HEK293 (cell line): ENCODE results near the gene SURF1.
A peak's percentile ranks its signal among the peaks of the same experiment; 100 is the strongest.

Source experiments
- CTCF ChIA-PET: fragments of 350-600 bp; formaldehyde crosslinking; extraction: SDS; loops from one replicate; lab custom pipeline; 2021; ENCODE audit warnings: antibody characterized with exemption; lab: Yijun Ruan, JAX
- POLR2A ChIA-PET: fragments of 300-600 bp; formaldehyde crosslinking; extraction: SDS; loops from one replicate; lab custom pipeline; 2020; ENCODE audit warnings: antibody characterized with exemption, inconsistent platforms; lab: Yijun Ruan, JAX
- H3K27ac ChIP-seq: fragments of 200-500 bp; sonication (Bioruptor generic); 2 replicates; pipeline ENCODE4 v1.5.1; 2014; ENCODE audit warnings: low read depth, low read length, control low read depth, inconsistent platforms; ENCODE audit errors: extremely low read depth
- H3K36me3 ChIP-seq, 2 experiments: fragments of 200-500 bp in 1 of 2; sonication (Bioruptor generic) in 1 of 2; 1 replicate in 1 of 2; 2 replicates in 1 of 2; pipeline ENCODE4 v1.5.1; 2014 to 2017; ENCODE audit warnings: inconsistent platforms in 2 of 2, low read length in 2 of 2; ENCODE audit not compliant: control insufficient read depth in 2 of 2, insufficient read depth in 1 of 2
- H3K4me1 ChIP-seq: fragments of 200-500 bp; sonication (Bioruptor generic); 2 replicates; pipeline ENCODE4 v1.5.1; 2014; ENCODE audit warnings: mild to moderate bottlenecking, low read length, inconsistent platforms; ENCODE audit not compliant: control insufficient read depth, insufficient read depth
- H3K4me3 ChIP-seq: 2 replicates; pipeline ENCODE4 v1.5.1; 2011; ENCODE audit warnings: low read depth, mild to moderate bottlenecking, control low read depth, low read length, moderate library complexity
- H3K9me3 ChIP-seq: fragments of 200-500 bp; sonication (Bioruptor generic); 2 replicates; pipeline ENCODE4 v1.5.1; 2014; ENCODE audit warnings: low read depth, low read length, inconsistent platforms; ENCODE audit not compliant: control insufficient read depth, insufficient read depth
- BCL11A ChIP-seq: fragments of 450-650 bp; formaldehyde crosslinking; IDR thresholded peaks from 2 replicates; pipeline ENCODE4 v1.5.1; 2016; ENCODE audit warnings: low read depth, missing biosample characterization, missing genetic modification characterization
- GLIS1 ChIP-seq: fragments of 450-650 bp; formaldehyde crosslinking; IDR thresholded peaks from 2 replicates; pipeline ENCODE4 v1.5.1; 2016; ENCODE audit warnings: missing biosample characterization, missing genetic modification characterization
- GLIS2 ChIP-seq: fragments of 450-650 bp; formaldehyde crosslinking; IDR thresholded peaks from 2 replicates; pipeline ENCODE4 v1.5.1; 2016; ENCODE audit warnings: missing biosample characterization, missing genetic modification characterization
- KLF9 ChIP-seq: fragments of 450-650 bp; formaldehyde crosslinking; IDR thresholded peaks from 2 replicates; pipeline ENCODE4 v1.5.1; 2016; ENCODE audit warnings: missing biosample characterization, missing genetic modification characterization, low read depth
- MYNN ChIP-seq: fragments of 450-650 bp; formaldehyde crosslinking; IDR thresholded peaks from 2 replicates; pipeline ENCODE4 v1.5.1; 2016; ENCODE audit warnings: missing biosample characterization, missing genetic modification characterization, borderline replicate concordance
- PATZ1 ChIP-seq: fragments of 450-650 bp; formaldehyde crosslinking; IDR thresholded peaks from 2 replicates; pipeline ENCODE4 v1.5.1; 2016; ENCODE audit warnings: missing biosample characterization, missing genetic modification characterization
- SP2 ChIP-seq: fragments of 450-650 bp; formaldehyde crosslinking; IDR thresholded peaks from 2 replicates; pipeline ENCODE4 v1.5.1; 2016; ENCODE audit warnings: missing biosample characterization, missing genetic modification characterization
- SP3 ChIP-seq: fragments of 450-650 bp; formaldehyde crosslinking; IDR thresholded peaks from 2 replicates; pipeline ENCODE4 v1.5.1; 2016; ENCODE audit warnings: missing biosample characterization, missing genetic modification characterization
- YY2 ChIP-seq: fragments of 450-650 bp; formaldehyde crosslinking; IDR thresholded peaks from 2 replicates; pipeline ENCODE4 v1.5.1; 2016; ENCODE audit warnings: missing biosample characterization, missing genetic modification characterization
- ZBTB20 ChIP-seq: fragments of 450-650 bp; formaldehyde crosslinking; IDR thresholded peaks from 2 replicates; pipeline ENCODE4 v1.5.1; 2016; ENCODE audit warnings: missing biosample characterization, missing genetic modification characterization
- ZBTB26 ChIP-seq: fragments of 450-650 bp; formaldehyde crosslinking; optimal IDR thresholded peaks from 2 replicates; pipeline ENCODE3; 2016; ENCODE audit warnings: missing biosample characterization, mild to moderate bottlenecking, missing genetic modification characterization
- ZBTB44 ChIP-seq: fragments of 450-650 bp; IDR thresholded peaks from 2 replicates; pipeline ENCODE4 v1.5.1; 2018; ENCODE audit warnings: missing biosample characterization, mild to moderate bottlenecking, missing genetic modification characterization
- ZBTB6 ChIP-seq: fragments of 450-650 bp; formaldehyde crosslinking; IDR thresholded peaks from 2 replicates; pipeline ENCODE4 v1.5.1; 2017; ENCODE audit warnings: missing biosample characterization, missing genetic modification characterization
- ZBTB7A ChIP-seq: fragments of 450-650 bp; formaldehyde crosslinking; IDR thresholded peaks from 2 replicates; pipeline ENCODE4 v1.5.1; 2016; ENCODE audit warnings: low read depth, missing biosample characterization, missing genetic modification characterization
- ZFP3 ChIP-seq: fragments of 450-650 bp; formaldehyde crosslinking; IDR thresholded peaks from 2 replicates; pipeline ENCODE4 v1.5.1; 2016; ENCODE audit warnings: low read depth, missing biosample characterization, missing genetic modification characterization
- ZFP69B ChIP-seq: fragments of 450-650 bp; formaldehyde crosslinking; IDR thresholded peaks from 2 replicates; pipeline ENCODE4 v1.5.1; 2016; ENCODE audit warnings: missing biosample characterization, missing genetic modification characterization
- ZNF132 ChIP-seq: fragments of 450-650 bp; formaldehyde crosslinking; IDR thresholded peaks from 2 replicates; pipeline ENCODE4 v1.5.1; 2017; ENCODE audit warnings: missing biosample characterization, missing genetic modification characterization, borderline replicate concordance
- ZNF157 ChIP-seq: fragments of 450-650 bp; formaldehyde crosslinking; IDR thresholded peaks from 2 replicates; pipeline ENCODE4 v1.5.1; 2016; ENCODE audit warnings: missing biosample characterization, missing genetic modification characterization
- ZNF223 ChIP-seq: fragments of 450-650 bp; formaldehyde crosslinking; IDR thresholded peaks from 2 replicates; pipeline ENCODE4 v1.5.1; 2016; ENCODE audit warnings: missing biosample characterization, missing genetic modification characterization
- ZNF501 ChIP-seq: fragments of 450-650 bp; formaldehyde crosslinking; IDR thresholded peaks from 2 replicates; pipeline ENCODE4 v1.5.1; 2016; ENCODE audit warnings: missing biosample characterization, missing genetic modification characterization
- ZNF561 ChIP-seq: fragments of 450-650 bp; IDR thresholded peaks from 2 replicates; pipeline ENCODE4 v1.5.1; 2018; ENCODE audit warnings: missing biosample characterization, missing genetic modification characterization, borderline replicate concordance
- ZNF600 ChIP-seq: fragments of 450-650 bp; formaldehyde crosslinking; IDR thresholded peaks from 2 replicates; pipeline ENCODE4 v1.5.1; 2016; ENCODE audit warnings: missing biosample characterization, missing genetic modification characterization
- ZNF624 ChIP-seq: fragments of 450-650 bp; formaldehyde crosslinking; IDR thresholded peaks from 2 replicates; pipeline ENCODE4 v1.5.1; 2017; ENCODE audit warnings: missing biosample characterization, missing genetic modification characterization
- ZNF658 ChIP-seq: fragments of 450-650 bp; formaldehyde crosslinking; IDR thresholded peaks from 2 replicates; pipeline ENCODE4; 2016; ENCODE audit warnings: missing biosample characterization, missing genetic modification characterization
- ZNF692 ChIP-seq: fragments of 450-650 bp; formaldehyde crosslinking; IDR thresholded peaks from 2 replicates; pipeline ENCODE4 v1.5.1; 2016; ENCODE audit warnings: missing biosample characterization, missing genetic modification characterization
- ZSCAN23 ChIP-seq: fragments of 450-650 bp; formaldehyde crosslinking; IDR thresholded peaks from 2 replicates; pipeline ENCODE4 v1.5.1; 2016; ENCODE audit warnings: missing biosample characterization, missing genetic modification characterization
- ZSCAN4 ChIP-seq: fragments of 450-650 bp; formaldehyde crosslinking; IDR thresholded peaks from 2 replicates; pipeline ENCODE4 v1.5.1; 2017; ENCODE audit warnings: missing biosample characterization, missing genetic modification characterization
- ZXDB ChIP-seq: fragments of 450-650 bp; formaldehyde crosslinking; IDR thresholded peaks from 2 replicates; pipeline ENCODE4 v1.5.1; 2016; ENCODE audit warnings: missing biosample characterization, missing genetic modification characterization

Gene SURF1

GRCh38 chr9:133347985-133348717 lies 8.1 kb downstream of the SURF1 start, which contains the start of the genes MED22 and RPL7A (continued):
- TF ChIP-seq ZNF132 (tag by site-specific recombination) (no peak), ZFP3 (no peak), ZNF692 (tag by site-specific recombination) (no peak; the same call in 1 of the 2 replicates), ZNF658 (no peak), SP3 (peak; percentile 75), ZSCAN23 (tag by site-specific recombination) (0 out of 2 replicates have a peak, but pooled peaks have one; percentile 86), ZNF223 (tag by site-specific recombination) (no peak), SP2 (tag by site-specific recombination) (peak; percentile 37), ZNF501 (tag by site-specific recombination) (peak; percentile 91), ZNF600 (tag by site-specific recombination) (0 out of 2 replicates have a peak, but pooled peaks have one; percentile 66), ZSCAN4 (tag by site-specific recombination) (peak; percentile 20; the same call in 1 of the 2 replicates), BCL11A (tag by site-specific recombination) (no peak), YY2 (tag by site-specific recombination) (peak; percentile 97), KLF9 (tag by site-specific recombination) (peak; percentile 55)

GRCh38 chr9:133347515-133347984 lies 8.7 kb downstream of the SURF1 start:
- Histone ChIP-seq H3K4me1 (no peaks in the 10 kb centered on the region), H3K9me3 (no peaks in the 10 kb centered on the region), H3K27ac (peak overlapping the region; percentile 100), H3K36me3 (peaks cover 14 to 82% of the 10 kb centered on the region in 2 experiments), H3K4me3 (peak overlapping the region; percentile 91)
- CTCF ChIA-PET = interaction anchor here (0.6 to 1.3 kb wide), 3 partner anchors 68 to 198 kb away, joined by 3 to 5 read pairs (median 4); no protein-coding TSS in a partner anchor
- POLR2A ChIA-PET = interaction anchor here (0.5 to 6.0 kb wide), 38 partner anchors 8 to 440 kb away, joined by 3 to 89 read pairs (median 5); partner anchors contain the start of genes CACFD1, GTF3C5, SLC2A6 and STKLD1
- TF ChIP-seq PATZ1 (tag by site-specific recombination) = peak; percentile 57; the same call in 1 of the 2 replicates
- TF ChIP-seq ZFP69B (tag by site-specific recombination) = no peak
- 0 out of 2 replicates have a peak, but pooled peaks have one; percentile 60 for TF ChIP-seq ZNF561 (tag by site-specific recombination)
- TF ChIP-seq ZBTB20 = peak; percentile 57
- peak; percentile 52 for TF ChIP-seq ZBTB26 (tag by site-specific recombination)
- TF ChIP-seq ZBTB7A = 0 out of 2 replicates have a peak, but pooled peaks have one; percentile 11
- TF ChIP-seq GLIS1 = peak; percentile 0; the same call in 1 of the 2 replicates
- TF ChIP-seq GLIS2 (tag by site-specific recombination) = peak; percentile 73
- TF ChIP-seq ZNF624 (tag by site-specific recombination) = no peak
- TF ChIP-seq ZNF157 (tag by site-specific recombination) = 0 out of 2 replicates have a peak, but pooled peaks have one; percentile 23
- TF ChIP-seq ZBTB44 (tag by site-specific recombination) = no peak
- TF ChIP-seq ZXDB (tag by site-specific recombination) = no peak
- no peak for TF ChIP-seq ZNF501 (tag by site-specific recombination)
- TF ChIP-seq MYNN (tag by site-specific recombination) = 0 out of 2 replicates have a peak, but pooled peaks have one; percentile 7
- TF ChIP-seq ZBTB6 (tag by site-specific recombination) = peak; percentile 63; the same call in 1 of the 2 replicates
